GM12878 (cell line): Measurements from ENCODE around the gene UBAC2. TPM values are rescaled to one million over a fixed set of nuclear protein-coding genes. Genes with fewer than 3 reads are reported as not detected.

Experiments used
- ATF7 ChIP-seq: fragments of 450-650 bp; IDR thresholded peaks from 2 replicates; pipeline ENCODE4 v1.6.1; 2016; ENCODE audit warnings: low read depth, mild to moderate bottlenecking
- CEBPB ChIP-seq, 2 experiments: fragments of 150-350 bp in 1 of 2; IDR thresholded peaks; 2 replicates each; pipeline ENCODE4 v1.6.1; 2012 to 2014; ENCODE audit warnings: low read depth in 2 of 2, low read length in 2 of 2, borderline replicate concordance in 1 of 2, inconsistent platforms in 1 of 2
- CHD2 ChIP-seq: IDR thresholded peaks from 2 replicates; pipeline ENCODE4 v1.6.1; 2011; ENCODE audit warnings: low read depth, low read length, improper control_type of control experiment, borderline replicate concordance
- CHD4 ChIP-seq: fragments of 200-600 bp; sonication (generic); IDR thresholded peaks from 2 replicates; pipeline ENCODE4 v1.6.1; 2016; ENCODE audit warnings: mild to moderate bottlenecking
- E2F4 ChIP-seq: IDR thresholded peaks from 2 replicates; pipeline ENCODE4 v1.6.1; 2012; ENCODE audit warnings: low read depth, low read length, improper control_type of control experiment
- EED ChIP-seq: sonication (generic); IDR thresholded peaks from 2 replicates; pipeline ENCODE4 v1.6.1; 2016; ENCODE audit warnings: antibody characterized with exemption, low read depth
- EP300 ChIP-seq, 2 experiments: fragments of 150-350 bp in 1 of 2; IDR thresholded peaks; 2 replicates each; pipeline ENCODE4 v1.6.1; 2011 to 2012; ENCODE audit warnings: low read depth in 2 of 2, low read length in 2 of 2, borderline replicate concordance in 1 of 2, improper control_type of control experiment in 1 of 2, inconsistent platforms in 1 of 2; ENCODE audit not compliant: control insufficient read depth in 1 of 2
- ESRRA ChIP-seq: IDR thresholded peaks from 2 replicates; pipeline ENCODE4 v1.6.1; 2012; ENCODE audit warnings: mild to moderate bottlenecking, low read length, improper control_type of control experiment
- ETV6 ChIP-seq, 2 experiments: fragments of 450-650 bp in 1 of 2; IDR thresholded peaks in 1 of 2; conservative IDR thresholded peaks in 1 of 2; 2 replicates each; pipeline ENCODE4 v1.6.1; 2014; ENCODE audit warnings: antibody characterized with exemption in 1 of 2, borderline replicate concordance in 1 of 2, low read depth in 1 of 2, mild to moderate bottlenecking in 1 of 2, moderate library complexity in 1 of 2
- FOXM1 ChIP-seq: IDR thresholded peaks from 2 replicates; pipeline ENCODE4 v1.6.1; 2012; ENCODE audit warnings: low read depth, mild to moderate bottlenecking, inconsistent platforms, low read length, moderate library complexity
- HDGF ChIP-seq: fragments of 450-650 bp; IDR thresholded peaks from 2 replicates; pipeline ENCODE4 v1.6.1; 2016; ENCODE audit warnings: antibody characterized with exemption
- MEF2B ChIP-seq: fragments of 450-650 bp; IDR thresholded peaks from 2 replicates; pipeline ENCODE4 v1.6.1; 2018; ENCODE audit warnings: mild to moderate bottlenecking, moderate library complexity; ENCODE audit not compliant: partially characterized antibody, poor library complexity, severe bottlenecking
- MYB ChIP-seq: fragments of 150-350 bp; IDR thresholded peaks from 2 replicates; pipeline ENCODE4 v1.6.1; 2014; ENCODE audit warnings: mild to moderate bottlenecking, low read depth, low read length, borderline replicate concordance
- MYC ChIP-seq: IDR thresholded peaks from 2 replicates; pipeline ENCODE4 v1.6.1; 2011; ENCODE audit warnings: mild to moderate bottlenecking, low read length, moderate library complexity, inconsistent platforms; ENCODE audit not compliant: insufficient read depth, insufficient replicate concordance, insufficient read length, severe bottlenecking
- NFXL1 ChIP-seq: fragments of 450-650 bp; IDR thresholded peaks from 2 replicates; pipeline ENCODE4 v1.6.1; 2017; ENCODE audit warnings: antibody characterized with exemption, mild to moderate bottlenecking, borderline replicate concordance
- PRDM15 ChIP-seq: fragments of 450-650 bp; formaldehyde crosslinking; IDR thresholded peaks from 2 replicates; pipeline ENCODE4 v1.4.0; 2020; ENCODE audit warnings: mild to moderate bottlenecking, moderate library complexity
- TBL1XR1 ChIP-seq: IDR thresholded peaks from 2 replicates; pipeline ENCODE4 v1.6.1; 2012; ENCODE audit warnings: low read depth, low read length, improper control_type of control experiment
- TCF7 ChIP-seq: IDR thresholded peaks from 2 replicates; pipeline ENCODE4 v1.6.1; 2014; ENCODE audit warnings: antibody characterized with exemption, borderline replicate concordance
- polyA plus RNA-seq, 11 experiments: library from polyadenylated mRNA; depleted of rRNA in 4 of 11; unstranded in 6 of 11; stranded (reverse) in 5 of 11; fragments of >200 nt; fragmentation: Nextera tagmentation in 4 of 11; fragmentation: Illumina TruSeq in 1 of 11; extraction: Ambion mirVana in 4 of 11; extraction: Trizol in 1 of 11; gene quantifications; 1 replicate in 1 of 11; 2 replicates in 10 of 11; pipeline versions ENCODE4 v1.2.1 to v1.2.3, GENCODE V29; 2011 to 2016; ENCODE audit warnings: inconsistent platforms in 2 of 11, missing spikeins in 2 of 11, low read depth in 1 of 11
- total RNA-seq, 4 experiments: library from RNA; depleted of rRNA in 3 of 4; stranded (reverse); fragments of >200 nt in 3 of 4; fragmentation: Illumina TruSeq in 1 of 4; extraction: Trizol in 1 of 4; gene quantifications; 2 replicates each; pipeline versions ENCODE4 v1.2.1 to v1.2.3, GENCODE V29; 2013 to 2021
- TF ChIP-seq, protein P1 (sequence below): fragments of 450-650 bp; IDR thresholded peaks from 2 replicates; pipeline ENCODE4 v1.6.1; 2017; ENCODE audit warnings: mild to moderate bottlenecking, low read depth, inconsistent platforms; ENCODE audit not compliant: poor library complexity, severe bottlenecking
- TF ChIP-seq, protein P2 (sequence below): IDR thresholded peaks from 2 replicates; pipeline ENCODE4 v1.6.1; 2011; ENCODE audit warnings: mild to moderate bottlenecking, low read depth, low read length, moderate library complexity; ENCODE audit not compliant: insufficient replicate concordance

Gene UBAC2
- total and polyA plus RNA-seq, 10 of the 15 experiments (the other 5 are each of a cell fraction or from before 2014, with no cell fraction given): 3.0 to 54.6 (median 17.4) TPM

- TF ChIP-seq, protein P1, sequence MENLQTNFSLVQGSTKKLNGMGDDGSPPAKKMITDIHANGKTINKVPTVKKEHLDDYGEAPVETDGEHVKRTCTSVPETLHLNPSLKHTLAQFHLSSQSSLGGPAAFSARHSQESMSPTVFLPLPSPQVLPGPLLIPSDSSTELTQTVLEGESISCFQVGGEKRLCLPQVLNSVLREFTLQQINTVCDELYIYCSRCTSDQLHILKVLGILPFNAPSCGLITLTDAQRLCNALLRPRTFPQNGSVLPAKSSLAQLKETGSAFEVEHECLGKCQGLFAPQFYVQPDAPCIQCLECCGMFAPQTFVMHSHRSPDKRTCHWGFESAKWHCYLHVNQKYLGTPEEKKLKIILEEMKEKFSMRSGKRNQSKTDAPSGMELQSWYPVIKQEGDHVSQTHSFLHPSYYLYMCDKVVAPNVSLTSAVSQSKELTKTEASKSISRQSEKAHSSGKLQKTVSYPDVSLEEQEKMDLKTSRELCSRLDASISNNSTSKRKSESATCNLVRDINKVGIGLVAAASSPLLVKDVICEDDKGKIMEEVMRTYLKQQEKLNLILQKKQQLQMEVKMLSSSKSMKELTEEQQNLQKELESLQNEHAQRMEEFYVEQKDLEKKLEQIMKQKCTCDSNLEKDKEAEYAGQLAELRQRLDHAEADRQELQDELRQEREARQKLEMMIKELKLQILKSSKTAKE: peak; percentile 85
- TF ChIP-seq TCF7 (peak; percentile 66; the same call in 1 of the 2 replicates), NFXL1 (no peak), MEF2B (peak; percentile 94), MYB (no peak), ETV6 (conservative IDR thresholded peaks at IDR 0.05 in 1 of 2, IDR thresholded peaks at IDR 0.05 in 1 of 2; ENCODE audit: borderline replicate concordance in 1 of 2, low read depth in 1 of 2) (peak in 1 of 2 experiments; percentile 81; a peak in 2 of 4 replicates), MYC (no peak), PRDM15 (CRISPR knock-in tag) (no peak), CEBPB (IDR thresholded peaks at IDR 0.05; ENCODE audit: borderline replicate concordance in 1 of 2, low read depth in 2 of 2, low read length in 2 of 2) (no peak), ESRRA (peak; percentile 89), HDGF (peak; percentile 28; the same call in 1 of the 2 replicates), ATF7 (no peak), TBL1XR1 (peak; percentile 85), FOXM1 (no peak), EP300 (IDR thresholded peaks at IDR 0.05; ENCODE audit: borderline replicate concordance in 1 of 2, control insufficient read depth in 1 of 2, low read depth in 2 of 2, low read length in 2 of 2) (peak; percentile 55 to 89; a peak in 3 of 4 replicates), E2F4 (no peak), CHD2 (peak; percentile 81), EED (peak; percentile 95), CHD4 (no peak)
- TF ChIP-seq, protein P2, sequence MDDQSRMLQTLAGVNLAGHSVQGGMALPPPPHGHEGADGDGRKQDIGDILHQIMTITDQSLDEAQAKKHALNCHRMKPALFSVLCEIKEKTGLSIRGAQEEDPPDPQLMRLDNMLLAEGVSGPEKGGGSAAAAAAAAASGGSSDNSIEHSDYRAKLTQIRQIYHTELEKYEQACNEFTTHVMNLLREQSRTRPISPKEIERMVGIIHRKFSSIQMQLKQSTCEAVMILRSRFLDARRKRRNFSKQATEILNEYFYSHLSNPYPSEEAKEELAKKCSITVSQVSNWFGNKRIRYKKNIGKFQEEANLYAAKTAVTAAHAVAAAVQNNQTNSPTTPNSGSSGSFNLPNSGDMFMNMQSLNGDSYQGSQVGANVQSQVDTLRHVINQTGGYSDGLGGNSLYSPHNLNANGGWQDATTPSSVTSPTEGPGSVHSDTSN: peak; percentile 7
These were observed 225.1 kb downstream of the UBAC2 start (continued) for GRCh38 chr13:99425485-99426341.
